HG02884 (cell line): ENCODE measurements around the gene CCDC201.

ENCODE experiments used
- ATAC-seq: cut with Tn5 transposase; IDR thresholded peaks from one replicate; pipeline ENCODE4 v1.9.1; 2021; ENCODE audit warnings: mild to moderate bottlenecking, moderate library complexity; ENCODE audit not compliant: unreplicated experiment

The CCDC201 gene

DNA sequence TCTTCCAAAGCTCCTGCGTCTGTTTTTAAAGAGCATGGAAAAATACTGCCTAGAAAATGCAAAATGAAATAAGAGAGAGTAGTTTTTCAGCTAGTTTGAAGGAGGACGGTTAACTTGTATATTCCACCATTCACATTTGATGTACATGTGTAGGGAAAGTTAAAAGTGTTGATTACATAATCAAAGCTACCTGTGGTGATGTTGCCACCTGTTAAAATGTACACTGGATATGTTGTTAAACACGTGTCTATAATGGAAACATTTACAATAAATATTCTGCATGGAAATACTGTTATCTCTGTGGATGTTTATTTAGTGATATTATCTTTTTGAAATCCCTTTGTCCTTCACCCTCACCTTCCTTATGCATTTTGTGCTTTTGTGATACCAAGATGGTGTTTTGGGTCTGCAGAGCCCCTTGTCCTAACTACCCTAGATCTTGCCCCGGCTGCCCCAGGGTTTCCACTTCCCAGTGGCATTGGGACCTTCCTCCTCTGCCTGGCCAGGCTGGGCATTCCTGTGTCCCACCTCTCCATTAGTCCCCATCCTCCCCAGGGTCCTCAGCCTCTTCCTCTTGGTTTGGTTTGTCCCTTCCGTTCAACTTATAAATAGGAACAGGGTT, 20.6 kb upstream of the CCDC201 start:
- ATAC-seq, result no peak

DNA sequence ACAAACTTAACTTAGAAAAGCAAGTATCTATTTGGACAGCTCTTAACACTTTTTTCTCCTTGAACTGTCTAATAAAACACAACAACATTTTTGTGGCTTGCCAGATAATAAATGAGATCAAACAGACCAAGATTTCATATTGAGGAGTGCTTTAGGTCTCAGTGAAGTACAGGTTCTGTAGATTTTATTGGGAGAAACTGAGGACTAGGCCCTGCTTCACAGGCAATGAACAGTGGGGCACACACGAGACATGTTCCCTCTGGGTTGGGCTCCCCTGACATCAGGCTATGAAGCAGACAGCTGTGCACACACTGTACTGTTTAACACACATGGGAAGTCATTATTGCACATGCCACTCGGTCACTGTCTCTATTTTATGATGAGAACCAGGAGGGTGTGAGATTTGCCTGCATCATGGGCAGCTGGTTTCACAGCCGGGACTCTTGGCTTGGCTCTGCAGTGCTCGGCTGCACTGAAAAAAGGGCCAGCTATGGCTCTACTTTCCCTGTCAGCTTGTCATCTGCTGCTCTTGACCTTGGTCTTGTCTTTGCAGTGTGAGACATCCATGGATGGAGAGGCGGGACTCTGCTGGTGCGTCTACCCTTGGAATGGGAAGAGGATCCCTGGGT, 19.6 kb upstream of the CCDC201 start:
- no peak for ATAC-seq

GRCh38 chr7:45891462-45892402, 18.9 kb upstream of the CCDC201 start:
- ATAC-seq, result no peak

GRCh38 chr7:45890902-45891461, 18.1 kb upstream of the CCDC201 start:
- ATAC-seq, result no peak

DNA sequence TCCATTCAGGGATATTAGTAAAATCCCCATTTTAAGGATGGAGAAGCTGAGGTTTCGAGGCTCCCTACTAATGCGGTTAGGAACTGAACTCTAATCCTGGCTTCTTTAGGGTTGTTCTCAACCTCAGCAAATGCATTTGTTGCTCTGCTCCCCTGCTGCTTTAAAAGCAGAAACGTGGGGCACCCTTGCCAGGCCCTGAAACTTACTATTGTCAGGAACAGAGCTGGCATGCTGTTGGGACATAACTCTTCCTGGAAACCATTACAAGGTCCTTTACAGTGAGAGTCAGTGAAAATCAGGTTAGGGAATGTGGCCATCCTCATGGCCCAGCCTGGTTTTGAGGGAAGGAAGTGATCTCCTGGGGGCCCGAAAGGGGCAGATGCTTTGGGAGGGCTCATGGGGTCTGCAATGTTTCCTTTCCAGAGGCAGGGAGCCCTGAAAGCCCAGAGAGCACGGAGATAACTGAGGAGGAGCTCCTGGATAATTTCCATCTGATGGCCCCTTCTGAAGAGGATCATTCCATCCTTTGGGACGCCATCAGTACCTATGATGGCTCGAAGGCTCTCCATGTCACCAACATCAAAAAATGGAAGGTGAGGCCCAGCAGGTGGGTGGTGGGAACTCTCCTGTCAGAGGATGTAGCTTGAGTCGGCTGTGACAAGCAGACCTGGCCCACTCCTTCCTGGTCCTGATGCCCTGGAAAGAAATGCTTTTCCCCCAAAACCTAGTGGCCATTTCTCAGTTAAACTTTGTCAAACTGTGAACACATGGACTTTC, 17.4 kb upstream of the CCDC201 start:
- ATAC-seq, result no peak

DNA sequence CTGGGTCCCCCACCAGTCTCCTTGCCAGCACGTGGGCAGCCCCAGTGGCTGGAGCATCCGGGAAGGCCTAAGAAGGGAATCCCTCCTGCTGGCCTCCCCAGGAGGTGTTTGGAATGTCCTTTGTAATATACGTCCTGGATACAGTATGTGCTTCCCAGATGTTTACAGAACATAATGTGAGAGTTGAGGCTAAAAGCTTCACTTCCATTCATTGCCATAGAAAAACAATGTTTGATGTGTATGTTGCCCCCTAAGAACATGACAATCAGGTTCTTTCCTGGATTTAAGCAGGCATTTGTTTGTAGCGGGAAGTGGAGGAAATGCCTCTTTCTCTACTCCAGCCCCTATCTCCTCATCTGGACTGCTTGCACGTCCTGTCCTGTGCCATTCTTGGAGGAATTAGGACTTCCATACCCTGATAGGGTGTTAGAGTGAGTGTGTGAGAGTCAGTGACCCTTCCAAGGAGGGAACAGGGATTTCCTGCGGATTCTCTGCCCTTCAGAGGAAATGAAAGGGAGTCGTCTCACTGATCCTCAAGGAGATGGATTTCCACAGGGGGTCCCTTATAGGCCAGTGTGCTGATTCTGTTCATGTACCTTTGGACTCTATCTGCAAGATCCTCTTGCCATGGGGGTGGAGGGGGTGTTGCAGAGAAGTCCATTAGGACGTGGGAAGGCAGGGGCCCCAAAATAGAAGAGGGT, 16.6 kb upstream of the CCDC201 start:
- no peak for ATAC-seq

DNA sequence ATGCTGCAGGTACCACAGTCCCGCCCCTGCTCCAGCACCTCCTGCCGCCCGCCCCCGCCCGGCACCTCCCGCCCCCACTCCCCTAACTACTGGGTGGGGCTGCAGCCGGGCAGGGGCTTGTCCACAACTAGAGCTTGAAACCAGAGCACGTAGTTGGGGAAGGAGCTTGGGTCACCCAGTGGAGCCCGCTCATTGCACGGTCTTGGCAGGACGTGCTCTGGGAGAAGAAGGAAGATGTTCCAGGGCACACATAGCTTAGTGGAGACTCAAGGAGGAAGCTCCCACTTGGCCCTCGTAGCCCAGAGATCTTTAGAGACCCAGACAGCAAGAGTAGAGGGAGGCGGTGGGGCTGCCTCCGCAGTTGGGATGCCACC, 16.1 kb upstream of the CCDC201 start:
- ATAC-seq, result no peak

GRCh38 chr7:45888185-45888992, 15.5 kb upstream of the CCDC201 start, which contains the start of gene IGFBP1:
TSS of gene IGFBP1 (plus strand) at chr7:45888488. CDS start at chr7:45888653, 165 bp downstream.
- no peak for ATAC-seq

- no peak for ATAC-seq
These were observed 14.2 kb upstream of the CCDC201 start for GRCh38 chr7:45886931-45887667.

DNA sequence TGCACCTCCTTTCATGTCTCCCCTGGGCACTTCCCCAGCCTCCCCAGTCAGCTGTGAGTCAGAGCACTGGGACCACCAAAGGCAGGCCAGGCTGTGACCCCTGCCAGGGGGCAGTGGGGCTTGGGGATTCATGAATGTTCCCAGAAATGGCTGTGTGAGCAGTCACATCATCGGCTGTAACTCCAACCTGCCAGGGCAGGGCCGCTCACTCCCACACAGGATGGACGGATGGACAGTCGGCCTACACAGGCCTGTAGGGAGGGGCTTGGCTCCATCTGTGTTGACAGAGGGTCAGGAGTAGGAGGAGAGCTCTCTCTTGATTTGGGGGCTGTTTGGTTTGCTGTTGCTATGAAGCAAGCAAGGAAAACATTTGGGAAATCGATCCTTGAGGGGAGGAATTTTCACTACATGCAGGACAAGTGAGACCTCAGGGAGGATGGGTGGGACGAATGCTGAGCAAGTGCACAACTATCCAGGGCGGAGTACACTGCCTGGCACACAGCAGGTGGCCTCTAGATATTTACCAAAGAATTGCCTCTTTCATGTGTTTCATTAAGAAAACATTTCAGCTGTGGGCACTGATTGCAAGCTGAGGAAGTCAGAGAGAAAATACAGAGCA, 12.5 kb upstream of the CCDC201 start:
- no peak for ATAC-seq

- ATAC-seq, result no peak
These were observed 11.3 kb upstream of the CCDC201 start for GRCh38 chr7:45884136-45884535.

DNA sequence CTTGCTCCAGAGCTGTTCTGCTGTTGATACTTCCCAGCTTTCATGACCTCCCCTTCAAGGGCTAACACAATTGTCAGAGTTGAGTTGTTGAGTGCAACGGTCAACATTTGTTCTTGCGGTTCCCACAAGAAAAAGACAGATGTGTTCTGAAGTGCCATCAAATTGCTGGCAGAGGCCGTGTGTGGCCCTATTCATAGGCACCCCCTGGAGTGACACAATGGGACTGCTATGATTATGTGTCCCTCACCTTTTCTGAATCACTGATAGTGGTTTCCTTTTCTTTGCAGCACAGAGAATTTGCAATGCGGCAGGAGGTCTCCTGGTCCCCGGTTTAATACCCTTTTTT, 9.6 kb upstream of the CCDC201 start:
- ATAC-seq, result no peak

DNA sequence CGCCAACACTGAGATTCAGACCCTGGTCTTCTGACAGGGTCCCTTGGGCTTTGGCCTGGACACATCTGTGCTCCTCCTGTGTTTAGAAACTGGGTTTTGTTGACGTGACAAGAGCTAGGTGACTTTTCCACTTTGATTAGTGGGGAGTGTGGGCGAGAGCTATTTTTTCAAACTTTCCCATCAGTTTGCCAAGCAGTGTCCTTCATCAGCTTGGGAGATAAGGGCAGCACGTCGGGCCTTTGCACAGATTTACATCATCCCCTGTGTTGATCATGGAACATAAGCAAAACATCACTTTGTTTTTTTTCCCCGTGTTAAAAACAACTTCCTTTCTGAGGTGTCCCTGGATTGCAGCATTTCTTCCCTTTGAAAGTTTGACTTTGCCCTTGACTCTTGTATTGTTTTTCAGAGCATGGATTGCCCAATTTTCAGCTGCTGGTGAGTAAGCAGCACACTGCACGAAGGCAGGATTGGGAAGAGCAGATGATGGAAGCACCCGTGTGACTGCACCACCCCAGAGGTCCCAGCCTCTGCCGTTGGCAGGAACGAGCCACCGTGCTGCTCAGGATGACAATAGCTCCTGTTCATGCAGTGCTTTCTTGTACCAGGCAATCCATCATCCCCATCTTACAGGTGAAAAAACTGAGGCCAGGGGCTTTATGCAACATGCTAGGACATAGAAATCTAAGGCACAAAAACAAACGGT, 9.0 kb upstream of the CCDC201 start:
- ATAC-seq, result no peak

DNA sequence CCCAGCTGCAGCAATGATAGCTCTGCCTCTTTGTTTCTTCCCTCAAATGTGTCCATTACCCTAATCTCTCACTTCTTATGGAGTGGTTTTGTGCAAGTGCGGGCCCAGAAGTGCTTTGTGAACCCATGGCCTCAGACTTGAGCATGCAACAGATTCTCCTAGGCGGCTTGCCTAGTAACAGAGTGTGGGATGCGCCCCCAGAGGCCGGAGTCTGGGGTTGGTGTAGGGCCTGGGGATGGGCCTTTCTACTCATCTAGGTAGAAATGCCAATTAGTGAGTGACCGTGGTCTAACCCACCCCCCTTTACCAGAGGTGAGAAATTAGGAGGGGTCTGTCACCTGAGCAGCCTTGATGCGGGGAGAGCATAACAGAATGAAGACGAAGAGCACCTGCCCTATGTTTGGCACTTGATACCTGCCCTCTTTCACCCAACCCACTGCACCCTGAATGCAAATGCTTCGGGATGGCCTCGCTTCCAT, 8.4 kb upstream of the CCDC201 start:
- ATAC-seq, result no peak

- no peak for ATAC-seq
These were observed 7.6 kb upstream of the CCDC201 start for GRCh38 chr7:45880433-45880860.

DNA sequence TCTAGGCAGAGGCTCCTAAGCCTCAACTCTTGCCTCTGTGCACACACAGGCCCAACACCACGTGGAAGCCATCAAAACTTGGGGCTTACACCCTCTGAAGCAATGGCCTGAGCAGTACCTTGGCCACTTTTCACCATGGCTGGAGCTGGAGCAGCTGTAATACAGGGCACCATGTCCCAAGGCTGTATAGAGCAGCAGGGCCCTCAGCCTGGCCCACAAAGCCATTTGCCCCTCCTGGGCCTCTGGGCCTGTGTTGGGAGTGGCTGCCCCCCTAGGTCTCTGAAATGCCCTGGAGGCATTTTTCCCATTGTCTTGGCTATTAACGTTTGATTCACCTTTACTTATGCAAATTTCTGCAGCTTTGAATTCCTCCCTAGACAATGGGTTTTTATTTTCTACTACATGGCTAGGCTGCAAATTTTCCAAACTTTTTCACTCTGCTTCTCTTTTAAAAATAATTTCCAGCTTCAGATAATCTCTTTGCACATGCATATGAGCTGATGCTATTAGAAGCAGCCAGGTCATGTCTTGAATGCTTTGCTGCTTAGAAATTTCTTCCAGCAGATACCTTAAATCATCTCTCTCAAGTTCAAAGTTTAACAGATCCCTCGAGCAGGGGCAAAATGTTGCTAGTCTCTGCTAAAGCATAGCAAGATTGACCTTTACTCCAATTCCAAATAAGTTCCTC, 5.7 kb upstream of the CCDC201 start:
- ATAC-seq, result no peak

GRCh38 chr7:45876519-45876918, 3.6 kb upstream of the CCDC201 start:
- no peak for ATAC-seq
